PC-3 (cell line): ENCODE data around the gene CISTR. TPM values are rescaled to one million over a fixed set of nuclear protein-coding genes. Genes with fewer than 3 reads are reported as not detected.

Experiments used
- ATAC-seq: fragments of 200-7000 bp; cut with Tn5 transposase; 2 replicates; pipeline ENCODE4 v1.9.1; 2020; ENCODE audit warnings: mild to moderate bottlenecking, moderate library complexity
- BruUV-seq: library from RNA; stranded (reverse); fragments of 400-500 nt; replicated peaks from 2 replicates; lab custom pipeline; 2021; lab: Mats Ljungman, UMichigan
- CTCF ChIA-PET: fragments of 300-600 bp; sonication (Branson Sonifier 250); formaldehyde crosslinking; loops from one replicate; lab custom pipeline; 2022; ENCODE audit warnings: antibody characterized with exemption; lab: Charles Lee
- POLR2A ChIA-PET: fragments of 300-600 bp; sonication (Branson Sonifier 250); formaldehyde crosslinking; loops from one replicate; lab custom pipeline; 2022; ENCODE audit warnings: antibody characterized with exemption; ENCODE audit not compliant: unreplicated experiment; lab: Charles Lee
- DNase-seq: peaks from one replicate; pipeline ENCODE4 v3.0.0-alpha.2; 2015
- H2AFZ ChIP-seq: fragments of 300-600 bp; sonication (generic); 2 replicates; pipeline ENCODE4 v1.6.0; 2016; ENCODE audit warnings: antibody characterized with exemption, low read length
- H3F3A ChIP-seq: fragments of 300-600 bp; sonication (generic); one replicate; pipeline ENCODE4 v1.6.0; 2017; ENCODE audit warnings: antibody characterized with exemption, low read length, control low read depth, mild to moderate bottlenecking; ENCODE audit not compliant: unreplicated experiment
- H3K27ac ChIP-seq: fragments of 300-600 bp; sonication (generic); 2 replicates; pipeline ENCODE4 v1.5.1; 2016; ENCODE audit warnings: mild to moderate bottlenecking, low read length
- H3K27me3 ChIP-seq: fragments of 300-600 bp; sonication (generic); 2 replicates; pipeline ENCODE4 v1.6.1; 2016; ENCODE audit warnings: low read length, mixed read lengths
- H3K36me3 ChIP-seq: fragments of 300-600 bp; sonication (generic); 2 replicates; pipeline ENCODE4 v1.6.1; 2016; ENCODE audit warnings: low read depth, mixed run types, low read length, mixed read lengths
- H3K4me1 ChIP-seq: fragments of 300-600 bp; sonication (generic); 2 replicates; pipeline ENCODE4 v1.5.1; 2016; ENCODE audit warnings: low read length; ENCODE audit not compliant: insufficient read depth
- H3K4me2 ChIP-seq: fragments of 300-600 bp; sonication (generic); 2 replicates; pipeline ENCODE4 v1.6.0; 2016; ENCODE audit warnings: low read length
- H3K4me3 ChIP-seq: fragments of 300-600 bp; sonication (generic); 2 replicates; pipeline ENCODE4 v1.5.1; 2016; ENCODE audit warnings: mild to moderate bottlenecking, low read length, mixed read lengths
- H3K79me2 ChIP-seq: fragments of 300-600 bp; sonication (generic); 2 replicates; pipeline ENCODE4 v1.6.1; 2017; ENCODE audit warnings: low read length, mixed read lengths
- H3K9ac ChIP-seq: fragments of 300-600 bp; sonication (generic); 2 replicates; pipeline ENCODE4 v1.6.0; 2016; ENCODE audit warnings: mild to moderate bottlenecking, low read length
- H3K9me2 ChIP-seq: fragments of 300-600 bp; sonication (generic); replicated peaks from 2 replicates; pipeline ENCODE4 v1.6.1; 2016; ENCODE audit warnings: mixed run types, low read length, mixed read lengths
- H3K9me3 ChIP-seq: fragments of 300-600 bp; sonication (generic); 2 replicates; pipeline ENCODE4 v1.6.1; 2016; ENCODE audit warnings: low read length, mixed read lengths
- H4K20me1 ChIP-seq: fragments of 300-600 bp; sonication (generic); 2 replicates; pipeline ENCODE4 v1.6.1; 2016; ENCODE audit warnings: low read length, mixed read lengths
- CTCF ChIP-seq: fragments of 300-600 bp; sonication (generic); conservative IDR thresholded peaks from 2 replicates; pipeline ENCODE4 v1.5.1; 2017; ENCODE audit warnings: antibody characterized with exemption, low read depth, mild to moderate bottlenecking, low read length
- EZH2 ChIP-seq: fragments of 300-600 bp; sonication (generic); IDR thresholded peaks from one replicate; pipeline ENCODE4 v1.6.1; 2017; ENCODE audit warnings: antibody characterized with exemption, mild to moderate bottlenecking, low read length; ENCODE audit not compliant: unreplicated experiment
- EZH2phosphoT487 ChIP-seq: fragments of 300-600 bp; sonication (generic); IDR thresholded peaks from 2 replicates; pipeline ENCODE4 v1.6.1; 2018; ENCODE audit warnings: mild to moderate bottlenecking, antibody characterized with exemption, low read length, borderline replicate concordance
- intact Hi-C: fragments of 100-400 bp; cut with micrococcal nuclease; formaldehyde crosslinking; loops from 2 replicates; pipeline ENCODE4 v1.9.0; 2023
- total RNA-seq: library from RNA; depleted of rRNA; stranded (reverse); fragments of >200 nt; gene quantifications from 2 replicates; pipeline ENCODE4 v1.2.3, GENCODE V29; 2014

CISTR gene
- total RNA-seq, 1 experiment from 2014 or later = not detected

GRCh38 chr12:53712059-53712643 lies 39.6 kb downstream of the CISTR start:
- Histone ChIP-seq H4K20me1 (no peaks in the 10 kb centered on the region), H3F3A (no peaks in the 10 kb centered on the region), H3K36me3 (no peaks in the 10 kb centered on the region), H3K27ac (no peak overlapping the region), H3K9me3 (no peaks in the 10 kb centered on the region), H3K79me2 (no peaks in the 10 kb centered on the region), H3K27me3 (0 out of 2 replicates have a peak, but pooled peaks cover 3% of the 10 kb centered on the region), H2AFZ (no peak overlapping the region), H3K9me2 (no peaks in the 10 kb centered on the region), H3K9ac (no peak overlapping the region), H3K4me2 (no peak overlapping the region), H3K4me1 (no peaks in the 10 kb centered on the region), H3K4me3 (no peak overlapping the region)
- POLR2A ChIA-PET = no interaction called here
- no TSS peak for BruUV-seq
- intact Hi-C loops = no loop called here
- ATAC-seq (no peak), DNase-seq (no peak)
- CTCF ChIA-PET = no interaction called here
- TF ChIP-seq CTCF (no peak), EZH2phosphoT487 (no peak), EZH2 (no peak)

GRCh38 chr12:53710091-53710490 lies 41.7 kb downstream of the CISTR start:
- H3K9ac ChIP-seq = no peak overlapping the region
- 0 out of 2 replicates have a peak, but pooled peaks cover 3% of the 10 kb centered on the region for H3K27me3 ChIP-seq
- ATAC-seq (no peak), DNase-seq (no peak)
- POLR2A ChIA-PET = no interaction called here
- H3K79me2 ChIP-seq = no peaks in the 10 kb centered on the region
- H3K27ac ChIP-seq = no peak overlapping the region
- no peak overlapping the region for H3K4me2 ChIP-seq
- no peaks in the 10 kb centered on the region for H4K20me1 ChIP-seq
- no peaks in the 10 kb centered on the region for H3K4me1 ChIP-seq
- no peaks in the 10 kb centered on the region for H3K36me3 ChIP-seq
- no peaks in the 10 kb centered on the region for H3K9me3 ChIP-seq
- intact Hi-C loops = no loop called here
- H2AFZ ChIP-seq = no peak overlapping the region
- no peaks in the 10 kb centered on the region for H3K9me2 ChIP-seq
- no peak for TF ChIP-seq EZH2phosphoT487
- no peak for TF ChIP-seq EZH2
- no peak for TF ChIP-seq CTCF
- BruUV-seq = no TSS peak
- H3K4me3 ChIP-seq = no peak overlapping the region
- CTCF ChIA-PET = no interaction called here
- no peaks in the 10 kb centered on the region for H3F3A ChIP-seq

GRCh38 chr12:53709671-53710070 lies 42.1 kb downstream of the CISTR start:
- ATAC-seq = no peak
- no peaks in the 10 kb centered on the region for H3K79me2 ChIP-seq
- no peaks in the 10 kb centered on the region for H4K20me1 ChIP-seq
- intact Hi-C loops = no loop called here
- no TSS peak for BruUV-seq
- no peaks in the 10 kb centered on the region for H3K9me2 ChIP-seq
- H3K9ac ChIP-seq = no peak overlapping the region
- no peak for DNase-seq
- H3K4me1 ChIP-seq = no peaks in the 10 kb centered on the region
- H3F3A ChIP-seq = no peaks in the 10 kb centered on the region
- H3K9me3 ChIP-seq = no peaks in the 10 kb centered on the region
- H3K27me3 ChIP-seq = 0 out of 2 replicates have a peak, but pooled peaks cover 3% of the 10 kb centered on the region
- CTCF ChIA-PET = interaction anchor here (0.9 kb wide), 1 partner anchor 24 kb away, joined by 3 read pairs; no protein-coding TSS in a partner anchor
- H3K27ac ChIP-seq = no peak overlapping the region
- no peak overlapping the region for H3K4me3 ChIP-seq
- H2AFZ ChIP-seq = no peak overlapping the region
- no peak for TF ChIP-seq CTCF
- no peak for TF ChIP-seq EZH2
- no peak for TF ChIP-seq EZH2phosphoT487
- no peaks in the 10 kb centered on the region for H3K36me3 ChIP-seq
- POLR2A ChIA-PET = no interaction called here
- H3K4me2 ChIP-seq = no peak overlapping the region
